SK-N-SH treated with all-trans-retinoic acid at 6 μM for 48 hours (cell line): ENCODE data around the gene EIF1B.

Source experiments
- ATAC-seq: fragments of 200-7000 bp; cut with Tn5 transposase; 3 replicates; pipeline ENCODE4 v1.9.1; 2020; ENCODE audit warnings: mild to moderate bottlenecking, moderate library complexity
- ARNTL ChIP-seq: fragments of 450-650 bp; formaldehyde crosslinking; IDR thresholded peaks from 2 replicates; pipeline ENCODE4 v1.5.0; 2020; ENCODE audit warnings: low read depth, mild to moderate bottlenecking, moderate library complexity, borderline replicate concordance
- BACH2 ChIP-seq: fragments of 250-450 bp; sonication (Bioruptor Pico); IDR thresholded peaks from 2 replicates; pipeline ENCODE4 v1.9.0; 2021; ENCODE audit warnings: mild to moderate bottlenecking, borderline replicate concordance
- CSDC2 ChIP-seq: fragments of 250-450 bp; sonication (Bioruptor Pico); IDR thresholded peaks from 2 replicates; pipeline ENCODE4 v1.5.0; 2020; ENCODE audit warnings: mild to moderate bottlenecking, moderate library complexity
- ESRRG ChIP-seq: fragments of 250-450 bp; sonication (Bioruptor Pico); IDR thresholded peaks from 2 replicates; pipeline ENCODE4 v1.6.1; 2021; ENCODE audit warnings: mild to moderate bottlenecking
- GLIS3 ChIP-seq: fragments of 250-450 bp; sonication (Bioruptor Pico); IDR thresholded peaks from 2 replicates; pipeline ENCODE4 v1.5.0; 2020; ENCODE audit warnings: mild to moderate bottlenecking, moderate library complexity
- ISL1 ChIP-seq: fragments of 250-450 bp; sonication (Bioruptor Pico); IDR thresholded peaks from 2 replicates; pipeline ENCODE4 v2.1.2; 2022; ENCODE audit warnings: mild to moderate bottlenecking, moderate library complexity
- OSR1 ChIP-seq: fragments of 250-450 bp; sonication (Bioruptor Pico); IDR thresholded peaks from 2 replicates; pipeline ENCODE4 v1.8.0; 2022; ENCODE audit warnings: moderate library complexity, mild to moderate bottlenecking, inconsistent platforms
- PPARA ChIP-seq: fragments of 250-450 bp; sonication (Bioruptor Pico); IDR thresholded peaks from 2 replicates; pipeline ENCODE4 v1.5.0; 2020; ENCODE audit warnings: mild to moderate bottlenecking, borderline replicate concordance
- SNAI2 ChIP-seq: fragments of 250-450 bp; sonication (Bioruptor Pico); IDR thresholded peaks from 2 replicates; pipeline ENCODE4 v1.5.0; 2020; ENCODE audit warnings: mild to moderate bottlenecking, moderate library complexity
- TCF4 ChIP-seq: fragments of 250-450 bp; sonication (Bioruptor Pico); IDR thresholded peaks from 2 replicates; pipeline ENCODE4 v1.8.0; 2021; ENCODE audit warnings: mild to moderate bottlenecking, moderate library complexity, borderline replicate concordance
- TOX ChIP-seq: fragments of 250-450 bp; sonication (Bioruptor Pico); IDR thresholded peaks from 2 replicates; pipeline ENCODE4 v1.8.0; 2021; ENCODE audit warnings: mild to moderate bottlenecking, moderate library complexity, borderline replicate concordance
- ZC3H10 ChIP-seq: fragments of 250-450 bp; sonication (Bioruptor Pico); IDR thresholded peaks from 2 replicates; pipeline ENCODE4 v1.5.1; 2021; ENCODE audit warnings: mild to moderate bottlenecking, moderate library complexity
- ZFP3 ChIP-seq: fragments of 250-450 bp; sonication (Bioruptor Pico); IDR thresholded peaks from 2 replicates; pipeline ENCODE4 v1.5.0; 2020; ENCODE audit warnings: mild to moderate bottlenecking, moderate library complexity
- ZFP30 ChIP-seq: fragments of 450-650 bp; formaldehyde crosslinking; IDR thresholded peaks from 2 replicates; pipeline ENCODE4 v1.5.0; 2022; ENCODE audit warnings: mild to moderate bottlenecking, moderate library complexity
- ZNF565 ChIP-seq: fragments of 450-650 bp; formaldehyde crosslinking; conservative IDR thresholded peaks from 2 replicates; pipeline ENCODE4 v1.5.0; 2020; ENCODE audit warnings: low read depth, mild to moderate bottlenecking, moderate library complexity
- ZNF70 ChIP-seq: fragments of 450-650 bp; formaldehyde crosslinking; IDR thresholded peaks from 2 replicates; pipeline ENCODE4 v1.5.0; 2020; ENCODE audit warnings: mild to moderate bottlenecking, moderate library complexity
- ZNF8 ChIP-seq: fragments of 450-650 bp; formaldehyde crosslinking; IDR thresholded peaks from 2 replicates; pipeline ENCODE4 v1.5.0; 2020; ENCODE audit warnings: mild to moderate bottlenecking, moderate library complexity
- TF ChIP-seq, protein P1 (sequence below): fragments of 250-450 bp; sonication (Bioruptor Pico); IDR thresholded peaks from 2 replicates; pipeline ENCODE4 v1.5.1; 2020; ENCODE audit warnings: low read depth, mild to moderate bottlenecking, moderate library complexity
- TF ChIP-seq, protein P2 (sequence below): fragments of 250-450 bp; sonication (Bioruptor Pico); IDR thresholded peaks from 2 replicates; pipeline ENCODE4 v1.5.1; 2021; ENCODE audit warnings: mild to moderate bottlenecking, moderate library complexity
- TF ChIP-seq, protein P3 (sequence below): fragments of 250-450 bp; sonication (Bioruptor Pico); IDR thresholded peaks from 2 replicates; pipeline ENCODE4 v1.5.0; 2020; ENCODE audit warnings: mild to moderate bottlenecking, moderate library complexity
- TF ChIP-seq, protein P4 (sequence below): fragments of 250-450 bp; sonication (Bioruptor Pico); IDR thresholded peaks from 2 replicates; pipeline ENCODE4 v1.8.0; 2020; ENCODE audit warnings: mild to moderate bottlenecking, moderate library complexity, borderline replicate concordance
- TF ChIP-seq, protein P5 (sequence below): fragments of 250-450 bp; sonication (Bioruptor Pico); IDR thresholded peaks from 2 replicates; pipeline ENCODE4 v1.8.0; 2021; ENCODE audit warnings: low read depth, mild to moderate bottlenecking, moderate library complexity, borderline replicate concordance

Gene EIF1B

DNA sequence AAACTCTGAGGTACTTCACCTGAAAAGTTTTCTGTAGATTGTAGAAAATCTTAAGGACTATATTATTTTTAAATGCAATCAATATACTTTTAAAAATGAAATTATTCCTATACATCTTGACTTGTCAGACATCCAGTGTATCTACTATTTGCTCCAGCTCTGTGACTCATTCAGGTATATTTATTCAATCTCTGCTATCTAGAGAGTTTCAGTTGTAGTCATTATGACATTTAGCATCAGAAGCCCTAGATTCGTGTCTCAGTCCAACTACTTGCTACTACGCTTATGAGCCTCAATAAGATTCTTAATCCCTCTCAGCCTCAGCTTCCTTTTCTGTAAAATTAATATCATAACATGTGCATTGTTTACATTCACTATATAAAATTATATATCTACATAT, 22.3 kb upstream of the EIF1B start:
- ATAC-seq = no peak
- TF ChIP-seq, protein P1, sequence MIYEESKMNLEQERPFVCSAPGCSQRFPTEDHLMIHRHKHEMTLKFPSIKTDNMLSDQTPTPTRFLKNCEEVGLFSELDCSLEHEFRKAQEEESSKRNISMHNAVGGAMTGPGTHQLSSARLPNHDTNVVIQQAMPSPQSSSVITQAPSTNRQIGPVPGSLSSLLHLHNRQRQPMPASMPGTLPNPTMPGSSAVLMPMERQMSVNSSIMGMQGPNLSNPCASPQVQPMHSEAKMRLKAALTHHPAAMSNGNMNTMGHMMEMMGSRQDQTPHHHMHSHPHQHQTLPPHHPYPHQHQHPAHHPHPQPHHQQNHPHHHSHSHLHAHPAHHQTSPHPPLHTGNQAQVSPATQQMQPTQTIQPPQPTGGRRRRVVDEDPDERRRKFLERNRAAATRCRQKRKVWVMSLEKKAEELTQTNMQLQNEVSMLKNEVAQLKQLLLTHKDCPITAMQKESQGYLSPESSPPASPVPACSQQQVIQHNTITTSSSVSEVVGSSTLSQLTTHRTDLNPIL = no peak
- TF ChIP-seq ZNF8 (no peak), ESRRG (CRISPR knock-in tag) (no peak), GLIS3 (CRISPR knock-in tag) (no peak), TOX (CRISPR knock-in tag) (no peak)

DNA sequence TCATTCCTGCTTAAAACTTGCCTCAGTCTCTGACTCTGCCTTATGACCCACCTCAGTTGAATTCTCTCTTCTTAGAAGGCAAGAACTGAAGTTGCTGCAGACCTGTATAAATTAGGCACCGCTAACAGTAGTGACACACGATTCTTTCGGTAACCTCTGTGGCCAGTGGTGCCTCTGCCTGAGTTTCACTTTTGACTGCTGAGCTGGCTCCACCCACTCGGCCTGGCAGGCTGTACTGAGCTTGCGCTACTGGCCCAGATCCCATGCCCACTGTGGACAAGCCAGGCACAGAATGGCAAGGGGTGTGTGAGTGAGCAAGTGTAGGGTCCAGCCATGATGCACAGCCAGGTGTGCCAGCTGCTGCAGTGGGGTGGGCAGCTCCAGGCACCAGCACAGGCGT, 19.1 kb upstream of the EIF1B start:
- TF ChIP-seq ZC3H10 (CRISPR knock-in tag) (no peak), TOX (CRISPR knock-in tag) (no peak), ZFP3 (CRISPR knock-in tag) (no peak), ISL1 (CRISPR knock-in tag) (no peak), OSR1 (no peak), TCF4 (no peak), CSDC2 (CRISPR knock-in tag) (no peak), GLIS3 (CRISPR knock-in tag) (no peak), ESRRG (CRISPR knock-in tag) (no peak), ARNTL (CRISPR knock-in tag) (no peak), BACH2 (CRISPR knock-in tag) (no peak), ZNF8 (no peak), PPARA (no peak), SNAI2 (no peak), ZNF70 (CRISPR knock-in tag) (no peak), ZFP30 (no peak)
- TF ChIP-seq, protein P2, sequence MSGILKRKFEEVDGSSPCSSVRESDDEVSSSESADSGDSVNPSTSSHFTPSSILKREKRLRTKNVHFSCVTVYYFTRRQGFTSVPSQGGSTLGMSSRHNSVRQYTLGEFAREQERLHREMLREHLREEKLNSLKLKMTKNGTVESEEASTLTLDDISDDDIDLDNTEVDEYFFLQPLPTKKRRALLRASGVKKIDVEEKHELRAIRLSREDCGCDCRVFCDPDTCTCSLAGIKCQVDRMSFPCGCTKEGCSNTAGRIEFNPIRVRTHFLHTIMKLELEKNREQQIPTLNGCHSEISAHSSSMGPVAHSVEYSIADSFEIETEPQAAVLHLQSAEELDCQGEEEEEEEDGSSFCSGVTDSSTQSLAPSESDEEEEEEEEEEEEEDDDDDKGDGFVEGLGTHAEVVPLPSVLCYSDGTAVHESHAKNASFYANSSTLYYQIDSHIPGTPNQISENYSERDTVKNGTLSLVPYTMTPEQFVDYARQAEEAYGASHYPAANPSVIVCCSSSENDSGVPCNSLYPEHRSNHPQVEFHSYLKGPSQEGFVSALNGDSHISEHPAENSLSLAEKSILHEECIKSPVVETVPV = no peak
- TF ChIP-seq, protein P3, sequence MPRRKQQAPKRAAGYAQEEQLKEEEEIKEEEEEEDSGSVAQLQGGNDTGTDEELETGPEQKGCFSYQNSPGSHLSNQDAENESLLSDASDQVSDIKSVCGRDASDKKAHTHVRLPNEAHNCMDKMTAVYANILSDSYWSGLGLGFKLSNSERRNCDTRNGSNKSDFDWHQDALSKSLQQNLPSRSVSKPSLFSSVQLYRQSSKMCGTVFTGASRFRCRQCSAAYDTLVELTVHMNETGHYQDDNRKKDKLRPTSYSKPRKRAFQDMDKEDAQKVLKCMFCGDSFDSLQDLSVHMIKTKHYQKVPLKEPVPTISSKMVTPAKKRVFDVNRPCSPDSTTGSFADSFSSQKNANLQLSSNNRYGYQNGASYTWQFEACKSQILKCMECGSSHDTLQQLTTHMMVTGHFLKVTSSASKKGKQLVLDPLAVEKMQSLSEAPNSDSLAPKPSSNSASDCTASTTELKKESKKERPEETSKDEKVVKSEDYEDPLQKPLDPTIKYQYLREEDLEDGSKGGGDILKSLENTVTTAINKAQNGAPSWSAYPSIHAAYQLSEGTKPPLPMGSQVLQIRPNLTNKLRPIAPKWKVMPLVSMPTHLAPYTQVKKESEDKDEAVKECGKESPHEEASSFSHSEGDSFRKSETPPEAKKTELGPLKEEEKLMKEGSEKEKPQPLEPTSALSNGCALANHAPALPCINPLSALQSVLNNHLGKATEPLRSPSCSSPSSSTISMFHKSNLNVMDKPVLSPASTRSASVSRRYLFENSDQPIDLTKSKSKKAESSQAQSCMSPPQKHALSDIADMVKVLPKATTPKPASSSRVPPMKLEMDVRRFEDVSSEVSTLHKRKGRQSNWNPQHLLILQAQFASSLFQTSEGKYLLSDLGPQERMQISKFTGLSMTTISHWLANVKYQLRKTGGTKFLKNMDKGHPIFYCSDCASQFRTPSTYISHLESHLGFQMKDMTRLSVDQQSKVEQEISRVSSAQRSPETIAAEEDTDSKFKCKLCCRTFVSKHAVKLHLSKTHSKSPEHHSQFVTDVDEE (CRISPR knock-in tag) = no peak
- TF ChIP-seq, protein P4, sequence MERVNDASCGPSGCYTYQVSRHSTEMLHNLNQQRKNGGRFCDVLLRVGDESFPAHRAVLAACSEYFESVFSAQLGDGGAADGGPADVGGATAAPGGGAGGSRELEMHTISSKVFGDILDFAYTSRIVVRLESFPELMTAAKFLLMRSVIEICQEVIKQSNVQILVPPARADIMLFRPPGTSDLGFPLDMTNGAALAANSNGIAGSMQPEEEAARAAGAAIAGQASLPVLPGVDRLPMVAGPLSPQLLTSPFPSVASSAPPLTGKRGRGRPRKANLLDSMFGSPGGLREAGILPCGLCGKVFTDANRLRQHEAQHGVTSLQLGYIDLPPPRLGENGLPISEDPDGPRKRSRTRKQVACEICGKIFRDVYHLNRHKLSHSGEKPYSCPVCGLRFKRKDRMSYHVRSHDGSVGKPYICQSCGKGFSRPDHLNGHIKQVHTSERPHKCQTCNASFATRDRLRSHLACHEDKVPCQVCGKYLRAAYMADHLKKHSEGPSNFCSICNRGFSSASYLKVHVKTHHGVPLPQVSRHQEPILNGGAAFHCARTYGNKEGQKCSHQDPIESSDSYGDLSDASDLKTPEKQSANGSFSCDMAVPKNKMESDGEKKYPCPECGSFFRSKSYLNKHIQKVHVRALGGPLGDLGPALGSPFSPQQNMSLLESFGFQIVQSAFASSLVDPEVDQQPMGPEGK (CRISPR knock-in tag) = no peak
- TF ChIP-seq, protein P5, sequence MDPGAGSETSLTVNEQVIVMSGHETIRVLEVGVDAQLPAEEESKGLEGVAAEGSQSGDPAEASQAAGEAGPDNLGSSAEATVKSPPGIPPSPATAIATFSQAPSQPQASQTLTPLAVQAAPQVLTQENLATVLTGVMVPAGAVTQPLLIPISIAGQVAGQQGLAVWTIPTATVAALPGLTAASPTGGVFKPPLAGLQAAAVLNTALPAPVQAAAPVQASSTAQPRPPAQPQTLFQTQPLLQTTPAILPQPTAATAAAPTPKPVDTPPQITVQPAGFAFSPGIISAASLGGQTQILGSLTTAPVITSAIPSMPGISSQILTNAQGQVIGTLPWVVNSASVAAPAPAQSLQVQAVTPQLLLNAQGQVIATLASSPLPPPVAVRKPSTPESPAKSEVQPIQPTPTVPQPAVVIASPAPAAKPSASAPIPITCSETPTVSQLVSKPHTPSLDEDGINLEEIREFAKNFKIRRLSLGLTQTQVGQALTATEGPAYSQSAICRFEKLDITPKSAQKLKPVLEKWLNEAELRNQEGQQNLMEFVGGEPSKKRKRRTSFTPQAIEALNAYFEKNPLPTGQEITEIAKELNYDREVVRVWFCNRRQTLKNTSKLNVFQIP (CRISPR knock-in tag) = no peak
- no peak for ATAC-seq

DNA sequence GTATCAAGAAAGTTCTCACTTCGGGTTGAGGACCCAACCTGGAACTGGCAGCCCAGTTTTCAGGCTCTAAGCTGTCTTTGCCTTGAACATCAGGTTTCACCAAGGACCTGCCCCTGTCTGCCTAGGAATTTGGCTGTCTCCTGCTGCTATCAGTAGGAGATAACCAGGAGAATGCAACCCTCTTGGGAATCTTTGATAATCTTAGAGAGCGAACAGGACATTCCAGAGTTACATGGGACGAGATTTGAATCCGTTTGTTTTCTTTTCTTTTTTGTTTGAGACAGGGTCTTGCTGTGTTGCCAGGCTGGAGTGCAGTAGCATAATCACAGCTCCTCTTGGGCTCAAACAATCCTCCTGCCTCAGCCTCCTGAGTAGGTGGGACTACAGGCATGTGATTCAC, 18.0 kb upstream of the EIF1B start:
- TF ChIP-seq BACH2 (CRISPR knock-in tag) (no peak), ZNF565 (CRISPR knock-in tag) (no peak), ARNTL (CRISPR knock-in tag) (no peak), TCF4 (no peak)
- TF ChIP-seq, protein P1 = no peak
- TF ChIP-seq, protein P4 (CRISPR knock-in tag) = no peak
- TF ChIP-seq, protein P5 (CRISPR knock-in tag) = no peak
- ATAC-seq = no peak
